H9 (cell line): Measurements from ENCODE around the gene CSRP3. TPM values are rescaled to one million over a fixed set of nuclear protein-coding genes. Genes with fewer than 3 reads are reported as not detected.

Source experiments
- DNase-seq: peaks from one replicate; pipeline ENCODE4 v3.0.0-alpha.2; 2017
- H2AFZ ChIP-seq: one replicate; pipeline ENCODE4 v1.6.1; 2013; ENCODE audit warnings: mild to moderate bottlenecking, low read length, control low read depth, moderate library complexity
- H2AK5ac ChIP-seq: 2 replicates; pipeline ENCODE4 v1.6.1; 2013; ENCODE audit warnings: low read length, control low read depth, mixed read lengths; ENCODE audit not compliant: insufficient read length
- H2BK120ac ChIP-seq: one replicate; pipeline ENCODE4 v1.6.1; 2013; ENCODE audit warnings: low read depth, mild to moderate bottlenecking, low read length, control low read depth, inconsistent platforms; ENCODE audit not compliant: poor library complexity, severe bottlenecking
- H2BK12ac ChIP-seq: 2 replicates; pipeline ENCODE4 v1.6.1; 2013; ENCODE audit warnings: low read length, control low read depth, mixed read lengths, low read depth; ENCODE audit not compliant: insufficient read length
- H2BK15ac ChIP-seq: 2 replicates; pipeline ENCODE4 v1.6.1; 2013; ENCODE audit warnings: low read depth, low read length, control low read depth
- H2BK20ac ChIP-seq: one replicate; pipeline ENCODE4 v1.6.1; 2013; ENCODE audit warnings: low read depth, mild to moderate bottlenecking, low read length, control low read depth, inconsistent platforms; ENCODE audit not compliant: poor library complexity, severe bottlenecking
- H2BK5ac ChIP-seq: 2 replicates; pipeline ENCODE4 v1.6.1; 2013; ENCODE audit warnings: low read length, control low read depth, mixed read lengths; ENCODE audit not compliant: insufficient read length
- H3K14ac ChIP-seq: 2 replicates; pipeline ENCODE4 v1.6.1; 2013; ENCODE audit warnings: low read length, control low read depth; ENCODE audit not compliant: insufficient read depth
- H3K18ac ChIP-seq: 2 replicates; pipeline ENCODE4 v1.6.1; 2013; ENCODE audit warnings: low read depth, mild to moderate bottlenecking, mixed read lengths, low read length, control low read depth; ENCODE audit not compliant: insufficient read length
- H3K23ac ChIP-seq: 2 replicates; pipeline ENCODE4 v1.6.1; 2013; ENCODE audit warnings: low read length, control low read depth, mixed read lengths, low read depth; ENCODE audit not compliant: insufficient read length
- H3K23me2 ChIP-seq: 2 replicates; pipeline ENCODE4 v1.6.1; 2013; ENCODE audit warnings: low read depth, mild to moderate bottlenecking, mixed read lengths, low read length, control low read depth; ENCODE audit not compliant: insufficient read length, poor library complexity, severe bottlenecking
- H3K27ac ChIP-seq: 2 replicates; pipeline ENCODE4 v1.5.1; 2013; ENCODE audit warnings: low read length, control low read depth, mixed read lengths, low read depth; ENCODE audit not compliant: insufficient read length
- H3K27me3 ChIP-seq: 2 replicates; pipeline ENCODE4 v1.6.1; 2013; ENCODE audit warnings: low read length, control low read depth, inconsistent platforms; ENCODE audit not compliant: insufficient read depth
- H3K4ac ChIP-seq: 2 replicates; pipeline ENCODE4 v1.6.1; 2013; ENCODE audit warnings: low read depth, mild to moderate bottlenecking, control low read depth, inconsistent platforms, low read length, moderate library complexity
- H3K4me1 ChIP-seq: 2 replicates; pipeline ENCODE4 v1.6.1; 2013; ENCODE audit warnings: low read length, control low read depth, inconsistent platforms; ENCODE audit not compliant: insufficient read depth
- H3K4me2 ChIP-seq: 2 replicates; pipeline ENCODE4 v1.6.1; 2013; ENCODE audit warnings: low read length, control low read depth, mixed read lengths; ENCODE audit not compliant: insufficient read length, insufficient read depth
- H3K56ac ChIP-seq: 2 replicates; pipeline ENCODE4 v1.6.1; 2013; ENCODE audit warnings: low read depth, mild to moderate bottlenecking, mixed read lengths, low read length, control low read depth; ENCODE audit not compliant: insufficient read length
- H3K79me1 ChIP-seq: 2 replicates; pipeline ENCODE4 v1.6.1; 2013; ENCODE audit warnings: low read depth, mild to moderate bottlenecking, moderate library complexity, low read length, control low read depth, inconsistent platforms; ENCODE audit not compliant: insufficient read depth, poor library complexity, severe bottlenecking
- H3K79me2 ChIP-seq: 2 replicates; pipeline ENCODE4 v1.6.1; 2013; ENCODE audit warnings: low read length, control low read depth, inconsistent platforms; ENCODE audit not compliant: insufficient read depth
- H3K9ac ChIP-seq: 2 replicates; pipeline ENCODE4 v1.6.1; 2013; ENCODE audit warnings: low read length, control low read depth, mixed read lengths; ENCODE audit not compliant: insufficient read length; ENCODE audit errors: extremely low read depth
- H3K9me3 ChIP-seq: one replicate; pipeline ENCODE4 v1.6.1; 2013; ENCODE audit warnings: low read depth, low read length, inconsistent platforms; ENCODE audit not compliant: control insufficient read depth
- H3T11ph ChIP-seq: one replicate; pipeline ENCODE4 v1.6.1; 2013; ENCODE audit warnings: mild to moderate bottlenecking, low read length, control low read depth, inconsistent platforms
- H4K20me1 ChIP-seq: one replicate; pipeline ENCODE4 v1.6.1; 2013; ENCODE audit not compliant: control insufficient read depth, insufficient read length, insufficient read depth
- H4K5ac ChIP-seq: 2 replicates; pipeline ENCODE4 v1.6.1; 2013; ENCODE audit warnings: low read depth, mild to moderate bottlenecking, mixed read lengths, low read length, control low read depth; ENCODE audit not compliant: insufficient read length
- H4K8ac ChIP-seq: replicated peaks from 2 replicates; pipeline ENCODE4 v1.6.1; 2013; ENCODE audit warnings: low read length, control low read depth, mixed read lengths, low read depth; ENCODE audit not compliant: insufficient read length
- H4K91ac ChIP-seq: 2 replicates; pipeline ENCODE4 v1.6.1; 2013; ENCODE audit warnings: low read depth, mild to moderate bottlenecking, moderate library complexity, mixed read lengths, low read length, control low read depth; ENCODE audit not compliant: insufficient read length
- H3K27ac Mint-ChIP-seq, 3 experiments: 2 replicates in 2 of 3; 3 replicates in 1 of 3; pipeline ENCODE4 v1.8.0; 2020 to 2021; ENCODE audit warnings: mixed read lengths in 3 of 3, mild to moderate bottlenecking in 1 of 3, moderate library complexity in 1 of 3
- H3K27me3 Mint-ChIP-seq: 2 replicates; pipeline ENCODE4 v1.8.0; 2021; ENCODE audit warnings: low read depth, mild to moderate bottlenecking, moderate library complexity, mixed read lengths
- H3K36me3 Mint-ChIP-seq, 3 experiments: 2 replicates in 2 of 3; 3 replicates in 1 of 3; pipeline ENCODE4 v1.8.0; 2020 to 2021; ENCODE audit warnings: low read depth in 3 of 3, mixed read lengths in 3 of 3; ENCODE audit not compliant: insufficient read depth in 1 of 3
- H3K4me1 Mint-ChIP-seq, 2 experiments: 2 replicates each; pipeline ENCODE4 v1.8.0; 2020; ENCODE audit warnings: mixed read lengths in 2 of 2
- H3K4me3 Mint-ChIP-seq, 2 experiments: 2 replicates in 1 of 2; 3 replicates in 1 of 2; pipeline ENCODE4 v1.8.0; 2020 to 2021; ENCODE audit warnings: mild to moderate bottlenecking in 2 of 2, mixed read lengths in 2 of 2, moderate library complexity in 1 of 2
- H3K9me3 Mint-ChIP-seq, 2 experiments: 2 replicates in 1 of 2; 3 replicates in 1 of 2; pipeline ENCODE4 v1.8.0; 2020; ENCODE audit warnings: mild to moderate bottlenecking in 2 of 2, mixed read lengths in 2 of 2, moderate library complexity in 1 of 2
- WGBS: extraction: QIAGEN DNeasy Blood & Tissue Kit; methylation state at CpG from one replicate; pipeline ENCODE4 v1.1.7; 2013; ENCODE audit warnings: missing lambda C conversion rate, low lambda C conversion rate, mixed read lengths; ENCODE audit not compliant: insufficient read length; ENCODE audit errors: extremely low coverage; 5-methylcytosine and 5-hydroxymethylcytosine counted together
- total RNA-seq: library from RNA; stranded (reverse); gene quantifications from 2 replicates; pipeline ENCODE4 v1.2.1, GENCODE V29; 2021
- TF ChIP-seq, protein P1 (sequence below): fragments of 200-600 bp; sonication (generic); conservative IDR thresholded peaks from 3 replicates; pipeline ENCODE4 v1.8.0; 2021; ENCODE audit warnings: antibody characterized with exemption, mild to moderate bottlenecking

Gene CSRP3
- total RNA-seq, 1 experiment from 2014 or later: not detected

DNA sequence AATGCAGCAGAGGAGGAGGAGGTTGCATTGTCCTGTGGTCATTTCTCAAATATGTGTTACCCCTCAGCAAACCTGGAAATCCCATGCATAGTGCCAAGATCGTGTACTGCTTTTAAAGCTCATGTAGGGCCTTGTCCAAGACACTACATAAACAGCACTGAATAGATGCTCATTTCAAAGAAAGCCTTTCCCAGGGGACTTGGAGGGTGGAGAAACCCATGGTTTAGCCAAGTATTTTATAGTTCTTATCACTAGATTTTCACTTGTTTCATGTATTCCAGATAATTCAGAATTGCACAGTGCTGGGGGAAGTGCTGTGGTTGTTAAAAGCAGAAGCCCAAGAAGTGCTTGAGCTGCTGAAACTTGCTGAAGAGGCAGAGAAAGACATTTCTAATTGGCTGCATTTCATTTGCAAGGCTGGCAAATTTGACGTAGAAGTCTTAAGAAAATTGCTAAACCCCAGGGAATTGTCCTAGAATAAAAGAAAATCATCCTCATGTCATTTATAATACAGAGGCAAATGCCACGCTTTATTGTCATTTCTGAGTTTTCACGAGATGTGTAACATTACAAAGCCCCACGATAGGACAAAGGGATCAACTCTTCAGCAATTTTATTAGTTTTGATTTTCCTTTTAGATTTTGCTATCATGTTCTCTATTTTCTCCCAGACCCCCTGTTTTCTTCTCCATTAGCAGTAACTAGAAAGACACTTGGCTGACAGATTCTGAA, 20.1 kb downstream of the CSRP3 start:
- TF ChIP-seq, protein P1, sequence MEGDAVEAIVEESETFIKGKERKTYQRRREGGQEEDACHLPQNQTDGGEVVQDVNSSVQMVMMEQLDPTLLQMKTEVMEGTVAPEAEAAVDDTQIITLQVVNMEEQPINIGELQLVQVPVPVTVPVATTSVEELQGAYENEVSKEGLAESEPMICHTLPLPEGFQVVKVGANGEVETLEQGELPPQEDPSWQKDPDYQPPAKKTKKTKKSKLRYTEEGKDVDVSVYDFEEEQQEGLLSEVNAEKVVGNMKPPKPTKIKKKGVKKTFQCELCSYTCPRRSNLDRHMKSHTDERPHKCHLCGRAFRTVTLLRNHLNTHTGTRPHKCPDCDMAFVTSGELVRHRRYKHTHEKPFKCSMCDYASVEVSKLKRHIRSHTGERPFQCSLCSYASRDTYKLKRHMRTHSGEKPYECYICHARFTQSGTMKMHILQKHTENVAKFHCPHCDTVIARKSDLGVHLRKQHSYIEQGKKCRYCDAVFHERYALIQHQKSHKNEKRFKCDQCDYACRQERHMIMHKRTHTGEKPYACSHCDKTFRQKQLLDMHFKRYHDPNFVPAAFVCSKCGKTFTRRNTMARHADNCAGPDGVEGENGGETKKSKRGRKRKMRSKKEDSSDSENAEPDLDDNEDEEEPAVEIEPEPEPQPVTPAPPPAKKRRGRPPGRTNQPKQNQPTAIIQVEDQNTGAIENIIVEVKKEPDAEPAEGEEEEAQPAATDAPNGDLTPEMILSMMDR: no peak
- Histone ChIP-seq H3K9ac (no peak overlapping the region), H2BK120ac (no peak overlapping the region), H4K5ac (no peak overlapping the region), H2AK5ac (no peak overlapping the region), H3K23me2 (no peaks in the 10 kb centered on the region), H3K79me2 (no peaks in the 10 kb centered on the region), H4K20me1 (no peaks in the 10 kb centered on the region), H4K8ac (no peak overlapping the region), H3K23ac (no peak overlapping the region), H2BK15ac (no peak overlapping the region), H4K91ac (no peak overlapping the region), H3K79me1 (no peaks in the 10 kb centered on the region), H3K27ac (no peak overlapping the region), H3K14ac (no peak overlapping the region), H2AFZ (no peak overlapping the region), H3K4me1 (no peaks in the 10 kb centered on the region), H2BK12ac (no peak overlapping the region), H2BK20ac (no peak overlapping the region), H3K27me3 (no peaks in the 10 kb centered on the region), H3T11ph (no peak overlapping the region), H3K9me3 (no peaks in the 10 kb centered on the region), H3K56ac (no peak overlapping the region), H3K4me2 (no peak overlapping the region), H2BK5ac (no peak overlapping the region), H3K4ac (no peak overlapping the region), H3K18ac (no peak overlapping the region)
- Mint-ChIP-seq H3K27me3 (no peaks in the 10 kb centered on the region; the same call in 1 of the 2 replicates), H3K9me3 (no peaks in the 10 kb centered on the region), H3K36me3 (peaks cover 0 to 4% (median 0%) of the 10 kb centered on the region in 3 experiments; a peak in 3 of 7 replicates), H3K4me1 (no peaks in the 10 kb centered on the region), H3K4me3 (no peak overlapping the region), H3K27ac (no peak overlapping the region; a peak in 1 of 7 replicates)
- no peak for DNase-seq
- WGBS: no CpG with 5 or more reads among the region's 5 CpGs
